HepG2 (cell line): ENCODE data around the gene LINC00237.

Experiments used
- CTCF ChIP-seq: sonication (generic); formaldehyde crosslinking; IDR thresholded peaks from 2 replicates; pipeline ENCODE4 v1.5.0; 2020; ENCODE audit warnings: mild to moderate bottlenecking, missing genetic modification reagents, moderate library complexity
- FOXK2 ChIP-seq: fragments of 450-650 bp; IDR thresholded peaks from 2 replicates; pipeline ENCODE4 v1.6.1; 2016
- MTA1 ChIP-seq: sonication (generic); formaldehyde crosslinking; IDR thresholded peaks from 2 replicates; pipeline ENCODE4 v1.4.0; 2020; ENCODE audit warnings: missing genetic modification reagents, mild to moderate bottlenecking, borderline replicate concordance
- POLR2A ChIP-seq, 2 experiments: IDR thresholded peaks; 2 replicates each; pipeline ENCODE4 v1.6.1; 2011; ENCODE audit warnings: low read depth in 2 of 2, low read length in 2 of 2, mild to moderate bottlenecking in 1 of 2, moderate library complexity in 1 of 2; ENCODE audit not compliant: insufficient read depth in 1 of 2
- POLR2AphosphoS2 ChIP-seq: IDR thresholded peaks from 2 replicates; pipeline ENCODE4 v1.6.1; 2011; ENCODE audit warnings: low read depth, low read length, improper control_type of control experiment
- REST ChIP-seq, 2 experiments: IDR thresholded peaks; 2 replicates each; pipeline ENCODE4 v1.6.1; 2011 to 2012; ENCODE audit warnings: low read length in 2 of 2, borderline replicate concordance in 1 of 2, low read depth in 1 of 2, mild to moderate bottlenecking in 1 of 2, moderate library complexity in 1 of 2
- STAG1 ChIP-seq: sonication (generic); formaldehyde crosslinking; IDR thresholded peaks from 2 replicates; pipeline ENCODE4 v1.4.0; 2020; ENCODE audit warnings: missing genetic modification reagents
- ZBTB8A ChIP-seq: sonication (generic); formaldehyde crosslinking; IDR thresholded peaks from 2 replicates; pipeline ENCODE4 v1.4.0; 2020; ENCODE audit warnings: mild to moderate bottlenecking, low read depth, missing genetic modification reagents, borderline replicate concordance
- ZNF253 ChIP-seq: sonication (generic); formaldehyde crosslinking; IDR thresholded peaks from 2 replicates; pipeline ENCODE4 v1.8.0; 2022; ENCODE audit warnings: mild to moderate bottlenecking, missing genetic modification reagents, borderline replicate concordance
- ZNF616 ChIP-seq: sonication (generic); formaldehyde crosslinking; IDR thresholded peaks from 2 replicates; pipeline ENCODE4 v1.5.0; 2020; ENCODE audit warnings: low read depth, mild to moderate bottlenecking, missing genetic modification reagents

- no peak for TF ChIP-seq ZNF616
- no peak for TF ChIP-seq CTCF (CRISPR knock-in tag)
- TF ChIP-seq POLR2AphosphoS2, result no peak
- no peak for TF ChIP-seq MTA1 (CRISPR knock-in tag)
- no peak for TF ChIP-seq STAG1 (CRISPR knock-in tag)
- TF ChIP-seq ZNF253, result no peak
- no peak for TF ChIP-seq REST (IDR thresholded peaks at IDR 0.05; ENCODE audit: borderline replicate concordance in 1 of 2, low read depth in 1 of 2, low read length in 2 of 2)
- no peak for TF ChIP-seq POLR2A (IDR thresholded peaks at IDR 0.05; ENCODE audit: insufficient read depth in 1 of 2, low read depth in 2 of 2, low read length in 2 of 2)
- no peak for TF ChIP-seq FOXK2
- TF ChIP-seq ZBTB8A (CRISPR knock-in tag), result no peak
These were observed 11.4 kb upstream of the LINC00237 start for GRCh38 chr20:21117521-21117920.
